HL-60 (cell line): ENCODE measurements around the gene FALEC.

Experiments
- CTCF ChIP-seq: IDR thresholded peaks from one replicate; pipeline ENCODE4 v1.5.1; 2011; ENCODE audit warnings: low read length, control low read depth, inconsistent platforms; ENCODE audit not compliant: insufficient read depth
- GABPA ChIP-seq: IDR thresholded peaks from 2 replicates; pipeline ENCODE4 v1.6.1; 2012; ENCODE audit warnings: low read depth
- POLR2AphosphoS5 ChIP-seq: IDR thresholded peaks from 2 replicates; pipeline ENCODE4 v1.6.1; 2012; ENCODE audit warnings: low read depth
- REST ChIP-seq: IDR thresholded peaks from 2 replicates; pipeline ENCODE4 v1.6.1; 2012; ENCODE audit warnings: low read depth; ENCODE audit not compliant: insufficient replicate concordance

GRCh38 chr1:150548632-150549495 is 33.3 kb downstream of the FALEC start, which contains the start of gene ADAMTSL4:
- TF ChIP-seq CTCF: no peak
- no peak for TF ChIP-seq REST
- TF ChIP-seq GABPA: no peak
- TF ChIP-seq POLR2AphosphoS5: no peak
